ENCODE data around the gene SPATA24. TPM values are rescaled to one million over a fixed set of nuclear protein-coding genes. Genes with fewer than 3 reads are reported as not detected.

The SPATA24 gene
- total and polyA plus RNA-seq, 2 of the 13 experiments (the other 11 are each of a cell fraction or from before 2014, with no cell fraction given) = 6.0 to 11.1 TPM

DNA sequence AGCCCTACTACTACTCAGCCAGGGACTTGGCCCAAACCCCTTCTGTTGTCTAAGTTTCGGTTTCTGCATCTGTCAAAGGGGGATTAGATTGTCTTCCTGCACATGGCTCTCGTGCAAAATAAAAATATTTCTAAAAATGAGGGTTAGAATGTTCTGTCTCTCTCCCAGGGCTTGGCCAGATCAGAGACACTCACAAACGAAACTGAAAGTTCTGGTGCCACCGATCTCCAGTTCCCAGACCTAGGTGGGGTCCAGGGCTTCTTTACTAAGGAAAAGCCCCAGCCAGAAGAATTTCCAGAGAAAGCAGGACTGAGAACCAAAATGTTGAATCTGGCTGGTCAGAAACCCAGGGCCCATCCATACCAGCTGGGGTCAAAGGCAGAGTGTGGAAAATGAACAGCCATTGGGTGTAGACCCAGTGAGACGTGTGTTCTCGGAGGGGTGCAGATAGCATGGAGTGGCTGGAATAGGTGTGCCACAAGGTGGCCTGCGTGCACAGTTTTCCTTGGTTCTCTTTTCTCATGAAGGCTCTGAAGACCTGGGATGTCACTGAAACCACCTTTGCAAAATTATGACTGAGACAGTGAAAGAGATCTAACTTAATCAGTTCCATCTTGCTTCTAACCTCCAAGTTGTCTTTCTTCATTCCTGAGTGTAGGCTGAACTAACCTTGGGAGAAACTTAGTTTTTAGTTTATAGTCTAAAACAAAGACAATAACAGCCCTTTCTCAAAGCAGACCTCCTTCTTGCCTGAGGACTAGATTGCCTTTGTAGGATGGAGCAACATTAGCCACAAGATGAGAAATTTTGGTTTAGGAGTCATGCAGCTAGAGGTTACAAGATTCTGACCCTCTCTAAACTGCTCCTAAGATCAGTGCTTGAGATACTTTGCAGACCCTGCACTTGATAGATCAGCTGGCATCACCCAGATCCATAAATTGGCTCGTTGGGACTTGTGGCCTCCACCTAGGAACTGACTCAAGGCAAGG, 18.5 kb downstream of the SPATA24 start (continued):
- no peak for TF ChIP-seq NR3C1 (CRISPR knock-in tag; IDR thresholded peaks at IDR 0.05)
- TF ChIP-seq, protein P1, sequence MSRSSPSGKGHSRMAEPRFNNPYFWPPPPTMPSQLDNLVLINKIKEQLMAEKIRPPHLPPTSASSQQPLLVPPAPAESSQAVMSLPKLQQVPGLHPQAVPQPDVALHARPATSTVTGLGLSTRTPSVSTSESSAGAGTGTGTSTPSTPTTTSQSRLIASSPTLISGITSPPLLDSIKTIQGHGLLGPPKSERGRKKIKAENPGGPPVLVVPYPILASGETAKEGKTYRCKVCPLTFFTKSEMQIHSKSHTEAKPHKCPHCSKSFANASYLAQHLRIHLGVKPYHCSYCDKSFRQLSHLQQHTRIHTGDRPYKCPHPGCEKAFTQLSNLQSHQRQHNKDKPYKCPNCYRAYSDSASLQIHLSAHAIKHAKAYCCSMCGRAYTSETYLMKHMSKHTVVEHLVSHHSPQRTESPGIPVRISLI (CRISPR knock-in tag; IDR thresholded peaks at IDR 0.05; ENCODE audit: borderline replicate concordance) = no peak
- no peak for TF ChIP-seq SRY (CRISPR knock-in tag; IDR thresholded peaks at IDR 0.05)
- TF ChIP-seq FOXJ3 (CRISPR knock-in tag; IDR thresholded peaks at IDR 0.05; ENCODE audit: borderline replicate concordance) = no peak
- TF ChIP-seq MYNN (CRISPR knock-in tag; IDR thresholded peaks at IDR 0.05; ENCODE audit: low read depth) = no peak
- TF ChIP-seq ZFP1 (CRISPR knock-in tag; IDR thresholded peaks at IDR 0.05) = no peak
- TF ChIP-seq ZNF619 (CRISPR knock-in tag; IDR thresholded peaks at IDR 0.05) = no peak
- TF ChIP-seq TERF1 (CRISPR knock-in tag; IDR thresholded peaks at IDR 0.05) = no peak
- no peak for TF ChIP-seq XRCC5 (optimal IDR thresholded peaks at IDR 0.05; ENCODE audit: low read length)
- TF ChIP-seq SMAD9 (CRISPR knock-in tag; IDR thresholded peaks at IDR 0.05) = no peak
- no peak for TF ChIP-seq RORA (CRISPR knock-in tag; IDR thresholded peaks at IDR 0.05)
- TF ChIP-seq, protein P2, sequence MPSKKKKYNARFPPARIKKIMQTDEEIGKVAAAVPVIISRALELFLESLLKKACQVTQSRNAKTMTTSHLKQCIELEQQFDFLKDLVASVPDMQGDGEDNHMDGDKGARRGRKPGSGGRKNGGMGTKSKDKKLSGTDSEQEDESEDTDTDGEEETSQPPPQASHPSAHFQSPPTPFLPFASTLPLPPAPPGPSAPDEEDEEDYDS (CRISPR knock-in tag; IDR thresholded peaks at IDR 0.05) = peak; percentile 77
- TF ChIP-seq ZNF740 (CRISPR knock-in tag; IDR thresholded peaks at IDR 0.05) = no peak
- TF ChIP-seq, protein P3, sequence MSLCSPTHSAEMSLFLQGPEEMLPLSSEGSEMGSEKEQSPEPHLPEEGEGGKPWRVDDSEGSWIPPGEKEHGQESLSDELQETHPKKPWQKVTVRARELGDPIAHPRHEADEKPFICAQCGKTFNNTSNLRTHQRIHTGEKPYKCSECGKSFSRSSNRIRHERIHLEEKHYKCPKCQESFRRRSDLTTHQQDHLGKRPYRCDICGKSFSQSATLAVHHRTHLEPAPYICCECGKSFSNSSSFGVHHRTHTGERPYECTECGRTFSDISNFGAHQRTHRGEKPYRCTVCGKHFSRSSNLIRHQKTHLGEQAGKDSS (CRISPR knock-in tag; IDR thresholded peaks at IDR 0.05; ENCODE audit: borderline replicate concordance, low read depth) = no peak
- TF ChIP-seq ZMYM2 (CRISPR knock-in tag; IDR thresholded peaks at IDR 0.05) = no peak
- TF ChIP-seq THYN1 (CRISPR knock-in tag; IDR thresholded peaks at IDR 0.05; ENCODE audit: borderline replicate concordance, low read depth) = no peak
- no peak for TF ChIP-seq SMARCC2 (IDR thresholded peaks at IDR 0.05)
- no peak for TF ChIP-seq NAIF1 (CRISPR knock-in tag; IDR thresholded peaks at IDR 0.05; ENCODE audit: borderline replicate concordance)
- TF ChIP-seq SALL2 (CRISPR knock-in tag; IDR thresholded peaks at IDR 0.05) = no peak
- no peak for TF ChIP-seq ZNF33A (CRISPR knock-in tag; IDR thresholded peaks at IDR 0.05; ENCODE audit: borderline replicate concordance)
- peak; percentile 37; the same call in 1 of the 2 replicates for TF ChIP-seq SPEN (CRISPR knock-in tag; IDR thresholded peaks at IDR 0.05; ENCODE audit: low read depth)
- no peak for TF ChIP-seq TFAP4 (IDR thresholded peaks at IDR 0.05; ENCODE audit: borderline replicate concordance, low read depth)
- TF ChIP-seq ZNF274 (CRISPR knock-in tag; IDR thresholded peaks at IDR 0.05) = no peak

Data from HepG2 (cell line).